Measurements from ENCODE around the gene KLHDC3. TPM values are rescaled to one million over a fixed set of nuclear protein-coding genes. Genes with fewer than 3 reads are reported as not detected.

KLHDC3 gene
- total RNA-seq, 6 experiments from 2014 or later, result 41.6 to 51.2 (median 45.9) TPM

DNA sequence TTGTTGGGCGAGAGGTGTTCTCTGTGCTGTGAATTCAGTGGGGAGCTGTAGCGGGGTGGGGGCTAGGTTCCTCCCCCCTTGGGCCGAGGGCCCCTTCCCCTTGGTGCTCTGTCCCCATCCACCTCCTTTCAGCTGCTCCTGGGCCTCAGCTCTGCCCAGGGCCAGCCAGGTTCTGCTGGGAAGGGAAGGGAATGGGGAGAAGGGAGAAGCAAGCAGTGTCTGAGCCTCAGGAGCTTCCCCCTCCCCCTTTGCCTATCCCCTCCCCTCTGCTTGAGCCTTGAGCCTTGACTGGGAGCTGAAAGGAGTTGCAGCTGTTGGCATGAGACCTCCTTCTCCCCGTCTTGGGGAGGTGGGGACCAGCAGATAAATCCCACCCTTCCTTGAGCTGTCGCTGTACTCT lies 6.8 kb downstream of the KLHDC3 start:
- Mint-ChIP-seq H3K4me1 (ENCODE audit: low read depth) (peaks cover 39% of the 10 kb centered on the region), H3K27ac (peak overlapping the region; percentile 66), H3K4me3 (peak overlapping the region; percentile 100), H3K27me3 (ENCODE audit: insufficient read depth) (no peaks in the 10 kb centered on the region; the same call in none of the 2 replicates), H3K36me3 (ENCODE audit: low read depth) (peaks cover 29% of the 10 kb centered on the region), H3K9me3 (no peaks in the 10 kb centered on the region)
- DNase-seq, result no peak
- TF ChIP-seq, protein P1, sequence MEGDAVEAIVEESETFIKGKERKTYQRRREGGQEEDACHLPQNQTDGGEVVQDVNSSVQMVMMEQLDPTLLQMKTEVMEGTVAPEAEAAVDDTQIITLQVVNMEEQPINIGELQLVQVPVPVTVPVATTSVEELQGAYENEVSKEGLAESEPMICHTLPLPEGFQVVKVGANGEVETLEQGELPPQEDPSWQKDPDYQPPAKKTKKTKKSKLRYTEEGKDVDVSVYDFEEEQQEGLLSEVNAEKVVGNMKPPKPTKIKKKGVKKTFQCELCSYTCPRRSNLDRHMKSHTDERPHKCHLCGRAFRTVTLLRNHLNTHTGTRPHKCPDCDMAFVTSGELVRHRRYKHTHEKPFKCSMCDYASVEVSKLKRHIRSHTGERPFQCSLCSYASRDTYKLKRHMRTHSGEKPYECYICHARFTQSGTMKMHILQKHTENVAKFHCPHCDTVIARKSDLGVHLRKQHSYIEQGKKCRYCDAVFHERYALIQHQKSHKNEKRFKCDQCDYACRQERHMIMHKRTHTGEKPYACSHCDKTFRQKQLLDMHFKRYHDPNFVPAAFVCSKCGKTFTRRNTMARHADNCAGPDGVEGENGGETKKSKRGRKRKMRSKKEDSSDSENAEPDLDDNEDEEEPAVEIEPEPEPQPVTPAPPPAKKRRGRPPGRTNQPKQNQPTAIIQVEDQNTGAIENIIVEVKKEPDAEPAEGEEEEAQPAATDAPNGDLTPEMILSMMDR (IDR thresholded peaks at IDR 0.05), result no peak

DNA sequence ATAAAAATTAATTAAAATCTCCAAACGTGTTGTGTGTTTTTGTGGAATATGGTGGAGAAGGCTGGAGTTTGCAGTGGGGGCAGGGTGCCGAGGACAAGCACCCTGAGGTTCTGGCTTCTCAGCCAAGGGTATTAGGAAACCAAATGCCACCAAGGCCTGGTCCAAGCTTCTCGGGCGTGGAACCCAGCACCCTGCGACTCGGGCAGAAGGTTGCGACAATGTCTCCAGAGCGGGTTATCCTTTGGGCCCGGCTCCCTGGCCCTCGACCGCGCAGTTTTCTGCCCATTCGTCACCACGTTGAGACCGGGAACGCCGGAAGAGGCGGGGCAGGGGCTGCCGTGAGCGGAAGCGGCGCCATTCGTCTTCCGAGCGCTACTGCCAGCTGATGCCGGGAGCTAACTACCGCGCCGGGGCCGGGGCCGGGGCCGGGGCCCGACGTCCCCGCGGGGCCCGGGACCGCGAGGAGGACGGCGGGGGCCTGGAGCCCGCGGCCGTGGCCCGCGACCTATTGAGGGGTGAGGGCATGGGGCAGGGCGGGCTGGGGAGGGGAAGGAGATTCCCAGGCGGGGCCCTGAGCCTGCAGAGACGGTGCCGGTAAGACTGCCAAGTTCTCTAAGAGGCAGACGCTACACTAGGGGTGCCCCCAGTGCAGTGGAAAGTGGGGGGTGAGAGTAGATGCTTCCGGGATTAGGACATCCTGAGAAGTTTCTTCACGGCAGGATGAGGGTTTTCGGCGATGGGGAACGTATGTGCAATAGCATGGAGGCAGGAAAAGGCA lies 7.4 kb downstream of the KLHDC3 start, which contains the start of gene RRP36:
TSS of gene RRP36 (plus strand) at position 354 of the 778 bp plus-strand sequence. CDS start at position 386, 32 bp downstream.
- peaks cover 30% of the 10 kb centered on the region for H3K36me3 Mint-ChIP-seq (ENCODE audit: low read depth)

DNA sequence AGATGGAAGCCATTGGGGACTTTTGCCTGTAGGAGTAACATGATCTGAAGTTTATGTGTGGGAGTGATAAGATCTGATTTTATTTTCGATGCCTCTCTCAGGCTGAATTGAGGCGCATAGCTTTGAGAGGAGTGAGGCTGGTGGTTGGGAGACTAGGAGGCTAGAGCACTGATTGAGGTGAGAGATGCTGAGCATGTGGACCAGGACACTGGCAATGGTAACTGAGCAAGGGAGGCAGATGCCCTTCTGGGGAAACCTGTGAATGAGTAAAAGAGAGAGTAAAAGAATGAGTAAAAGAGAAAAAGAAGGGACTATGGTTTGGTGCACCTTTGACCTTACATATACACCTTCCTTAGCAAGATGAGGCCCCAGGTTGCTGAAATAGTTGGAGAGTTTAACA lies 10.4 kb downstream of the KLHDC3 start:
- Mint-ChIP-seq H3K4me3 (peak overlapping the region; percentile 27), H3K9me3 (no peaks in the 10 kb centered on the region), H3K27me3 (ENCODE audit: insufficient read depth) (no peaks in the 10 kb centered on the region; the same call in 1 of the 2 replicates), H3K4me1 (ENCODE audit: low read depth) (peaks cover 22% of the 10 kb centered on the region), H3K27ac (peak overlapping the region; percentile 42), H3K36me3 (ENCODE audit: low read depth) (peaks cover 27% of the 10 kb centered on the region)
- TF ChIP-seq, protein P1 (IDR thresholded peaks at IDR 0.05), result no peak
- DNase-seq, result no peak

More for the DNA sequence above, 7.4 kb downstream of the KLHDC3 start, which contains the start of gene RRP36:
- peak within 1 kb of the TSS; percentile 100 for H3K4me3 Mint-ChIP-seq
- peaks cover 33% of the 10 kb centered on the region for H3K4me1 Mint-ChIP-seq (ENCODE audit: low read depth)
- no peaks in the 10 kb centered on the region for H3K9me3 Mint-ChIP-seq
- no peaks in the 10 kb centered on the region; the same call in 1 of the 2 replicates for H3K27me3 Mint-ChIP-seq (ENCODE audit: insufficient read depth)
- peak within 1 kb of the TSS; percentile 94 for H3K27ac Mint-ChIP-seq
- TF ChIP-seq, protein P1 (IDR thresholded peaks at IDR 0.05), result no peak
- peak; percentile 66 for DNase-seq

DNA sequence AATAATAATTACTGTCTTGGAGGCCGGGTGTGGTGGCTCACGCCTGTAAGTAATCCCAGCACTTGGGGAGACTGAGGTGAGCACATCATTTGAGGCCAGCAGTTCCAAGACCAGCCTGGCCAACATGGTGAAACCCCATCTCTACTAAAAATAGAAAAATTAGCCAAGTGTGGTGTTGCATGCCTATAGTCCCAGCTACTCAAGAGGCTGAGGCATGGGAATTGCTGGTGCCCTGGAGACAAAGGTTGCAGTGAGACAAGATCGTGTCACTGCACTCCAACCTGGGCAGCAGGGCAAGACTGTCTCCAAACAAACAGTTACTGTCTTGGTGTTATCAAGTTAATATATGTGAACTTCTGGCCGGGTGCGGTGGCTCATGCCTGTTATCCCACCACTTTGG lies 12.3 kb downstream of the KLHDC3 start:
- Mint-ChIP-seq H3K27ac (no peak overlapping the region), H3K4me1 (ENCODE audit: low read depth) (peaks cover 10% of the 10 kb centered on the region), H3K36me3 (ENCODE audit: low read depth) (peaks cover 27% of the 10 kb centered on the region), H3K9me3 (no peaks in the 10 kb centered on the region), H3K27me3 (ENCODE audit: insufficient read depth) (no peaks in the 10 kb centered on the region; the same call in 1 of the 2 replicates), H3K4me3 (no peak overlapping the region)
- TF ChIP-seq, protein P1 (IDR thresholded peaks at IDR 0.05), result no peak
- DNase-seq, result no peak

DNA sequence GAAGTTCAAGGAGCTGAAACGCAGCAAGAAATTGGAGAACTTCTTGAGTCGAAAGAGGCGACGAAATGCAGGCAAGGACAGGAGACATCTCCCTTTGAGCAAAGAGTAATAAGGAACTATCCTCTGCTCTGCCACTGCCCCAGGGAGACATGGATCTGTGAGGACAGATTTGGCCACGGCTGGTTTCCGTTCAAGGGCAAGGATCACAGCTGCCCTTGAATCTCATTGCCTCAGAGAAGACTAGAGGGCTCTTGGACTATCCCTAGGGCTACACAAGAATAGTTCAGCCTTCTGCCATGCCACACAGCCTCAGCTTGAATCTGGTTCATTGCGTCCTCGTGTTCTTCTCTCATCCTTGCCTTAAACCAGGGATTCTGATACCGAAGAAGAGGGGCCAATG lies 15.1 kb downstream of the KLHDC3 start:
- Mint-ChIP-seq H3K9me3 (no peaks in the 10 kb centered on the region), H3K4me1 (ENCODE audit: low read depth) (peaks cover 6% of the 10 kb centered on the region), H3K4me3 (no peak overlapping the region), H3K27ac (no peak overlapping the region), H3K36me3 (ENCODE audit: low read depth) (peaks cover 34% of the 10 kb centered on the region), H3K27me3 (ENCODE audit: insufficient read depth) (0 out of 2 replicates have a peak, but pooled peaks cover 2% of the 10 kb centered on the region)
- TF ChIP-seq, protein P1 (IDR thresholded peaks at IDR 0.05), result no peak
- DNase-seq, result no peak
